OCI-LY1 (cell line): ENCODE data around the gene ADAMTS15.

Source experiments
- H2AFZ ChIP-seq: fragments of 200-600 bp; sonication (generic), shearing (Covaris generic); 2 replicates; pipeline ENCODE4 v1.6.0; 2014; ENCODE audit warnings: antibody characterized with exemption, mild to moderate bottlenecking, low read length
- H3F3A ChIP-seq: fragments of 200-600 bp; sonication (generic), shearing (Covaris generic); 2 replicates; pipeline ENCODE4 v1.6.0; 2014; ENCODE audit warnings: mild to moderate bottlenecking, antibody characterized with exemption, low read length, moderate library complexity; ENCODE audit not compliant: insufficient read depth
- H3K27ac ChIP-seq: fragments of 200-600 bp; sonication (generic); 2 replicates; pipeline ENCODE4 v1.5.1; 2014; ENCODE audit warnings: low read length, mixed run types, mild to moderate bottlenecking, low read depth; ENCODE audit not compliant: poor library complexity, severe bottlenecking
- H3K27me3 ChIP-seq: fragments of 200-600 bp; sonication (generic); 2 replicates; pipeline ENCODE4 v1.6.0; 2014; ENCODE audit warnings: antibody characterized with exemption, mild to moderate bottlenecking, low read length, moderate library complexity; ENCODE audit not compliant: insufficient read depth
- H3K36me3 ChIP-seq: fragments of 200-600 bp; sonication (generic); 2 replicates; pipeline ENCODE4 v1.6.1; 2014; ENCODE audit warnings: mild to moderate bottlenecking, antibody characterized with exemption, low read length, moderate library complexity, mixed read lengths; ENCODE audit not compliant: insufficient read depth
- H3K4me1 ChIP-seq: fragments of 200-600 bp; sonication (generic); 2 replicates; pipeline ENCODE4 v1.5.1; 2014; ENCODE audit warnings: mild to moderate bottlenecking, low read length, moderate library complexity; ENCODE audit not compliant: insufficient read depth, severe bottlenecking
- H3K4me2 ChIP-seq: fragments of 200-600 bp; sonication (generic), shearing (Covaris generic); 2 replicates; pipeline ENCODE4 v1.6.1; 2014; ENCODE audit warnings: low read length
- H3K4me3 ChIP-seq: fragments of 200-600 bp; sonication (generic); 2 replicates; pipeline ENCODE4 v1.5.1; 2014; ENCODE audit warnings: low read length, low read depth, mild to moderate bottlenecking, mixed read lengths; ENCODE audit not compliant: poor library complexity, severe bottlenecking
- H3K79me2 ChIP-seq: fragments of 200-600 bp; shearing (Covaris generic); 2 replicates; pipeline ENCODE4 v1.6.1; 2016; ENCODE audit warnings: mixed run types, low read length, mixed read lengths; ENCODE audit not compliant: insufficient read depth
- H3K9ac ChIP-seq: fragments of 200-600 bp; sonication (generic), shearing (Covaris generic); 2 replicates; pipeline ENCODE4 v1.6.1; 2014; ENCODE audit warnings: mild to moderate bottlenecking, low read length, mixed read lengths
- H3K9me2 ChIP-seq: fragments of 200-600 bp; sonication (generic), shearing (Covaris generic); 2 replicates; pipeline ENCODE4 v1.6.1; 2014; ENCODE audit warnings: low read depth, mild to moderate bottlenecking, low read length, mixed read lengths
- H3K9me3 ChIP-seq: fragments of 200-600 bp; shearing (Covaris generic); 2 replicates; pipeline ENCODE4 v1.6.1; 2014; ENCODE audit warnings: low read length, mixed read lengths
- H4K20me1 ChIP-seq: fragments of 200-600 bp; sonication (generic), shearing (Covaris generic); 2 replicates; pipeline ENCODE4 v1.6.0; 2016; ENCODE audit warnings: mild to moderate bottlenecking, low read length; ENCODE audit not compliant: insufficient read depth
- EZH2 ChIP-seq: fragments of 200-600 bp; sonication (generic), shearing (Covaris generic); IDR thresholded peaks from 2 replicates; pipeline ENCODE4 v1.8.0; 2017; ENCODE audit warnings: borderline replicate concordance, mixed run types, mild to moderate bottlenecking, antibody characterized with exemption, low read length, moderate library complexity, mixed read lengths
- TF ChIP-seq, protein P1 (sequence below): fragments of 200-600 bp; sonication (generic), shearing (Covaris generic); IDR thresholded peaks from 2 replicates; pipeline ENCODE4 v1.5.1; 2017; ENCODE audit warnings: mild to moderate bottlenecking, antibody characterized with exemption, low read length, moderate library complexity, mixed read lengths

The ADAMTS15 gene

DNA sequence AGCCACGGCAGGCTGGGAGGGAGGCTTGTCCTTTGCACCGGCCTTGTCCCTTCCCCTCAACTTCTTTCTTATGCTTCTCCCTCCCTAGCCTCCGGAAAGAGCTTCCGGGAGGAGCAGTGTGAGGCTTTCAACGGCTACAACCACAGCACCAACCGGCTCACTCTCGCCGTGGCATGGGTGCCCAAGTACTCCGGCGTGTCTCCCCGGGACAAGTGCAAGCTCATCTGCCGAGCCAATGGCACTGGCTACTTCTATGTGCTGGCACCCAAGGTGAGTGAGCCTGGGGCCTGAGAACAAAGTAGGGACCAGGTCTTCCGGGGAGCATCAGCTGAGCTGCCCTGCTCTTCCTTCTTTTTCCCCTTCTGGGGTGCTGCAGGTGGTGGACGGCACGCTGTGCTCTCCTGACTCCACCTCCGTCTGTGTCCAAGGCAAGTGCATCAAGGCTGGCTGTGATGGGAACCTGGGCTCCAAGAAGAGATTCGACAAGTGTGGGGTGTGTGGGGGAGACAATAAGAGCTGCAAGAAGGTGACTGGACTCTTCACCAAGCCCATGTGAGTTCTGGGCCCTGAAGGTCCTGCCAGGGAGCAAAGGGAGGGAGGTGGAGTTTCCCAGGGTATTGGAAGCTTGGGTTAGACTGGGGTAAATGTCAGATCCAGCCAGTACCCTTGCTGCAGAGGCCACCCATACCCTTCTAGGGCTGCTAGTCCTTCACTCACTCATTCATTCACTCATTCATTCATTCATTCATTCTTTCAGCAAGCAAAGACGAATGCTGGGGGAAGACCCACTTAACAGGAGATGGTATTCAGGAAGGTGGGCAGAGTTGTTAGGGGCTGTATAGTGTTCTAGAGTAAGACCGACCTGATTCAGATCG, 22.6 kb downstream of the ADAMTS15 start:
- H3K4me2 ChIP-seq = no peak overlapping the region
- no peaks in the 10 kb centered on the region for H3K36me3 ChIP-seq
- H2AFZ ChIP-seq = no peak overlapping the region
- H3F3A ChIP-seq = no peaks in the 10 kb centered on the region
- H3K4me3 ChIP-seq = no peak overlapping the region
- no peaks in the 10 kb centered on the region for H3K27me3 ChIP-seq
- no peaks in the 10 kb centered on the region for H3K79me2 ChIP-seq
- H3K4me1 ChIP-seq = no peaks in the 10 kb centered on the region
- no peaks in the 10 kb centered on the region for H3K9me3 ChIP-seq
- TF ChIP-seq, protein P1, sequence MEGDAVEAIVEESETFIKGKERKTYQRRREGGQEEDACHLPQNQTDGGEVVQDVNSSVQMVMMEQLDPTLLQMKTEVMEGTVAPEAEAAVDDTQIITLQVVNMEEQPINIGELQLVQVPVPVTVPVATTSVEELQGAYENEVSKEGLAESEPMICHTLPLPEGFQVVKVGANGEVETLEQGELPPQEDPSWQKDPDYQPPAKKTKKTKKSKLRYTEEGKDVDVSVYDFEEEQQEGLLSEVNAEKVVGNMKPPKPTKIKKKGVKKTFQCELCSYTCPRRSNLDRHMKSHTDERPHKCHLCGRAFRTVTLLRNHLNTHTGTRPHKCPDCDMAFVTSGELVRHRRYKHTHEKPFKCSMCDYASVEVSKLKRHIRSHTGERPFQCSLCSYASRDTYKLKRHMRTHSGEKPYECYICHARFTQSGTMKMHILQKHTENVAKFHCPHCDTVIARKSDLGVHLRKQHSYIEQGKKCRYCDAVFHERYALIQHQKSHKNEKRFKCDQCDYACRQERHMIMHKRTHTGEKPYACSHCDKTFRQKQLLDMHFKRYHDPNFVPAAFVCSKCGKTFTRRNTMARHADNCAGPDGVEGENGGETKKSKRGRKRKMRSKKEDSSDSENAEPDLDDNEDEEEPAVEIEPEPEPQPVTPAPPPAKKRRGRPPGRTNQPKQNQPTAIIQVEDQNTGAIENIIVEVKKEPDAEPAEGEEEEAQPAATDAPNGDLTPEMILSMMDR = no peak
- no peak for TF ChIP-seq EZH2
- no peaks in the 10 kb centered on the region for H3K9me2 ChIP-seq
- H3K9ac ChIP-seq = no peak overlapping the region
- H3K27ac ChIP-seq = no peak overlapping the region
- H4K20me1 ChIP-seq = no peaks in the 10 kb centered on the region

DNA sequence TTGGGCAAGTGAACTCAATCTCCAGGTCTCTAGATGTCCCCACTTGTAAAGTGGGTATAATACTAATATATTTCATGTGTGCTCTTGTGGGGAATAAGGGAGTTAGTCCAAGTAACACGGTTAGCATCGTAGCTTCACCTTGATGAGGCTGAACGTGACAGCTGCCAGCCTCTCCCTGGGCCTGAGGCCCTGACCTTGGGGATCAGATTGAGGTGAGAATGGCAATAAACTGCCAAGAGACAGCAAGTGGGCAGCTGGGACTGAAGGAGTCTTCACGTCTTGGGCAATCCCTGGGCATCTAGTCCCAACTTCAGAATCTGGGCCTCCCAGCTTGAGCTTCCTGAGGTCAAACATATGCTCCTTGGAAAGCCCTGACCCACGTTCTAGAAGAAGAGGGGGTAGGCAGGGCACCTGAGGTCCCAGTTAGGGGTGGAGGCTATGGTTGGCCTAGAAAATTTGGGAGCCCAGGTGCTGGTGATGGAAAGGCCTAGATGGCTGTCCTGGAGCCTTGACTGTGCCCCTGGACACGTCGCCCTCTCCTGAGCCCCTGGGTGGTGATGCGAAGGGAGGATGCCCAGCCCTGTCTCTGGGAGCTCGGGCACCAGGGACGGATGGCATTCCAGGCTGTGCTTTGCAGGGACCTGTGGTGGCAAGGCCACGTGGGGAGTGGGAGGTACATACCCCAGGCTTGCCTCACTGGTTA, 23.4 kb downstream of the ADAMTS15 start:
- no peaks in the 10 kb centered on the region for H3K9me2 ChIP-seq
- H3K27ac ChIP-seq = no peak overlapping the region
- H3K27me3 ChIP-seq = no peaks in the 10 kb centered on the region
- TF ChIP-seq, protein P1 = no peak
- no peak for TF ChIP-seq EZH2
- H2AFZ ChIP-seq = no peak overlapping the region
- H3K9me3 ChIP-seq = no peaks in the 10 kb centered on the region
- no peak overlapping the region for H3K4me3 ChIP-seq
- no peaks in the 10 kb centered on the region for H3K79me2 ChIP-seq
- H3K4me1 ChIP-seq = no peaks in the 10 kb centered on the region
- H3K9ac ChIP-seq = no peak overlapping the region
- no peaks in the 10 kb centered on the region for H4K20me1 ChIP-seq
- no peaks in the 10 kb centered on the region for H3K36me3 ChIP-seq
- no peaks in the 10 kb centered on the region for H3F3A ChIP-seq
- H3K4me2 ChIP-seq = no peak overlapping the region

DNA sequence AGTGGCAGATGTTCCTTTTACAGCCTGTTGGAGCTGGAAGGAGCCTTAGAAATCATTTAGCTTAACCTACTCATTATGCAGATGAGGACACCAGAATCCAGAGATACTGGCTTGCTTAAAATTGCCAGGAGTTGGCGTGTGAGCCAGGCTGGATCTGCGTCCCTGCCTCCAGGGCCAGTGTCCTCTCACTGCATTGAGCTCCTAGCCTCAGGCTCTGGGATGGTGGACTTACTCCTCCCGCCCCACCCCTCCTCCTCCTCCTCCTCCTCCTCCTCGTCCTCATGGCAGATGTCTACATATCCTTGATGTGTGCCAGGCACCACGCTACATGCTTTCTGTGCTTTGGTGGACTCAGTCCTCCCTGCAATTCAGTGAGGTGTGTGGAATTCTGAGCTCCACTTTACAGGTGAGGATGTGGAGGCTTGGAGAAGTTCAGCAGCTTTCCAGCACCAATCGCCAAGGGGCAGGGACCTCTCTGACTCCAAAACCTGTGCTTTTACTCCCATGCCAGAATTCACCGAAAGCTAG, 24.1 kb downstream of the ADAMTS15 start:
- no peaks in the 10 kb centered on the region for H3F3A ChIP-seq
- H3K9me3 ChIP-seq = no peaks in the 10 kb centered on the region
- H3K4me1 ChIP-seq = no peaks in the 10 kb centered on the region
- H3K36me3 ChIP-seq = no peaks in the 10 kb centered on the region
- H3K27me3 ChIP-seq = no peaks in the 10 kb centered on the region
- H4K20me1 ChIP-seq = no peaks in the 10 kb centered on the region
- H3K9me2 ChIP-seq = no peaks in the 10 kb centered on the region
- H3K4me2 ChIP-seq = no peak overlapping the region
- no peak overlapping the region for H2AFZ ChIP-seq
- no peak overlapping the region for H3K9ac ChIP-seq
- TF ChIP-seq, protein P1 = no peak
- TF ChIP-seq EZH2 = no peak
- no peaks in the 10 kb centered on the region for H3K79me2 ChIP-seq
- no peak overlapping the region for H3K27ac ChIP-seq
- no peak overlapping the region for H3K4me3 ChIP-seq
